Tongue (tissue), 2 donors: ENCODE results near the gene TRNAU1AP. TPM values are rescaled to one million over a fixed set of nuclear protein-coding genes. Genes with fewer than 3 reads are reported as not detected.
A peak's percentile ranks its signal among the peaks of the same experiment; 100 is the strongest.
"Not testable (repeated sequence)": the region's sequence is repeated elsewhere in the genome, so short reads cannot be mapped to it uniquely, and the experiment has no call there.

ENCODE experiments used
- DNase-seq: peaks from one replicate; pipeline ENCODE4 v3.0.0-alpha.2; 2015
- total RNA-seq: library from RNA; depleted of rRNA; stranded (reverse); fragments of >200 nt; gene quantifications from one replicate; pipeline ENCODE4 v1.2.3, GENCODE V29; 2014

TRNAU1AP gene
- total RNA-seq: 21.7 TPM

DNA sequence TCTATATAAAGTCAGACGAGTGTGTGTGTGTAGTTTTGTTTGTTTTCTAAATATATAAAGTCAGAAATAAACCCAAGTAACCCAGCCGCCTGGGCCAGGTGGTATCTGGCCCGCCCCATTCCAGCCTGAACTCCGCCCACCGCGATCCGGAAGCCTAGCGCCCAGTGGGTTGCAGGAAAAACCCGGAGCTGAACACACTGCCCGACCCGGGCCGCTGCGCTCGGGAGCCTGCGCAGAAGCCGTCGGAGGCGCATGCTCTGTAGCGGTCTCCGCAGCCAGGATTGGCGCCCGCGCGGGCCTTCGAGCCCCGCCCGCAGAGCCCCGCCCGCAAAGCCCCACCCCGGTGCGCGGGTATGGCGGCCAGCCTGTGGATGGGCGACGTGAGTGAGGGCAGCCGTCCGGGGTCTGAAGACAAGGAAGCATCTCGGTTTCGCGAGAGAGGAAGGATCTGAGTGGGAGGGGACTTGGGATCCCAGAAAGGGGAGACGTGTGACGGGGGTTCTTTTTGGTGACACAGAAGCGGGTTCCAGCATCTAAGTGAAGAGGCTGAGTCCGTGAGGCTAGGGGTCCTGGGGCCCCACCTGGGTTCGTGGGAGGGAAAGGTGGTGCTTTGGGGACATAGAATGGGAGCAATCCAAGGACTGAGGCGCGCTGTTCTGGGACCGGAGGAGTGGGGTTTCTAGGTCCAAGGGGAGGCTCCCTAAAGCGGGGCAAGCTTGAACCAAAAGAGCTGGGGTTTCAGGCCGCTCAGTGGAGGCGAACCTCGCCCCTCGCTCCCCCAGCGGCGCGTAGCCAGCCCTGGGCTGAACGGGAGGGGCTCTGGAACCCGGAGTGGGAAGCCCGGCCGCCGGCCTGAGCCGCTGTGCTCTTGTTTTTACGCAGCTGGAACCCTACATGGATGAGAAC, at the start of gene TRNAU1AP:
Gene TRNAU1AP (plus strand): TSS at position 328 of the 906 bp plus-strand sequence. CDS start 26 bp downstream, at position 354.
- DNase-seq: peak; percentile 99

DNA sequence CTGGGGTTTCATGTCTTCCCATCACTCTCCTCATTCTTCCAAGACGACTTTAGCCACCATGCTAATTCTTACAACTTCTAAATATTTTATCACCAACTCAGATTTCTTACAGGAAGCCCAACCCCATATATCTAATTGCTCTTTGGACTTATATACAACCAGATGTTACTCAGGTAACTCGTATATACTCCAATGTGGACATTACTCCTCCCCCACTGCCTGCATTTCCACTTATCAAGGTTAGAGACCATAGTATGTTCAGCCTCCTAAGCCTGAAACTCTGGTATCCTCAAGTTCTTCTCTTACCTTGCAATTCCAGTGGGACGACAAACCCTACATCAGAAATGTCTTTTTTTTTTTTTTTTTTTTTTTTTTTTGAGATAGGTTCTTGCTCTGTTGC, 49.8 kb upstream of the TRNAU1AP start:
- no peak for DNase-seq

DNA sequence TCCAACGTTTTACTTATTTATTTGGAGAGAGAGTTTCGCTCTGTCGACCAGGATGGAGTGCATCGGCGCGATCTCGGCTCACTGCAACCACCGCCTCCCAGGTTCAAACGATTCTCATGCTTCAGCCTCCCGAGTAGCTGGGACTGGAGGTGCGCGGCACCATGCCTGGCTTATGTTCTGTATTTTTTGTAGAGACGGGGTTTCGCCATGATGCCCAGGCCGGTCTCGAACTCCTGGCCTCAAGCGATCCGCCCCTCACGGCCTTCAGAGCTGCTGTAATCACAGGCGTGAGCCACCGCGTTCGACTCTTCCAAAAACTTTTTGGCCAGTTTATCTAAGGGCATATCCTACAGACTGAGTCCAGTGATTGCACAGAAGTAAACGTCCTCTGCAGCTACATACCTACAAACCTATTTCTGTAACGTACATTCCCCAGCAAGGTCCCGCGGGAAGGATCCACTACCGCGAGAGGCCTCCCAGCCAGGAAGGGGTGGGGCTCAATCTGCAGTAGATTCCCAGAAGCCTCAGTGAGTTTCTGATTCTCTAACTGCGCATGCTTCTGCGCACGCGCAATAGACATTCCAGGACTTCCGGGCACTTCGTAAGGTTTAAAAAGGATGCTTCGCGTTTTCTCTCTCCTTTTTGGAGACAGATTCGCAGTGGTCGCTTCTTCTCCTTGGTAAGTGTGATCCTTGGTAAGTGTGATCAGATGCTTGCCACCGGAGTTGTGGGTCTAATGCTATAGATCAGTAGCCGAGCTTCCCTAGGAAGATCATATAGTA, 47.3 kb upstream of the TRNAU1AP start, which contains the start of gene RCC1:
Gene RCC1 (plus strand): TSS at position 638 of the 782 bp plus-strand sequence. CDS start 23,824 bp downstream, outside the sequence.
- peak; percentile 100 for DNase-seq

DNA sequence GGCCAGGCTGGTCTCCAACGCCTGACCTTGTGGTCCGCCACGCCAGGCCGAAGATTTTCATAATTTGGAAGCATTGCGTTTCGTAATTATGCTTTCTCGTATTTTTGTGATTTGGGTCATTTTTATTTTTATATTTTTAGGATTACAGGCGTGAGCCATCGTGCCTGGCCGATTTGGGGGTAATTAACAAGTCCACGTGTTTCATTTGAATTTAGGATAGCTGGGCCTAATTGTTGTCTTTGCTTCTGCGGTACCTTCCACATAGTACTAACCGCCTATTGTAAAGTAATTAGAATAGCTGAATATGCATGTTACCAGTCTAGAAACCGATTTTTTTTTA, 46.0 kb upstream of the TRNAU1AP start:
- no peak for DNase-seq

GRCh38 chr1:28507247-28507645, 45.6 kb upstream of the TRNAU1AP start:
- DNase-seq: no peak

GRCh38 chr1:28507646-28508434, 45.0 kb upstream of the TRNAU1AP start:
- DNase-seq: no peak

DNA sequence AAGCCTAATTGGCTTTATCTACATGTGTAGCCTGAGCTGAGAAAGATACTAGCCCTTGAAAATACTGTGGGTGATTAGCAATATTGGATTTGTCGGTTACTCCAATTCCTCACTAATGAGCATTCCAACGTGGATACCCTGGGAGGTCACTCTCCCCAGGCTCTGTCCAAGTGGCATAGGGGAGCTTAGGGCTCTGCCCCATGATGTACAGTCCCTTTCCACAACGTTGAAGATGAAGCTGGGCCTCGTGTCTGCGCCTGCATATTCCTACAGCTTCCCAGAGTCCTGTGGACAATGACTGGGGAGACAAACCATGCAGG, 44.5 kb upstream of the TRNAU1AP start:
- DNase-seq: no peak

DNA sequence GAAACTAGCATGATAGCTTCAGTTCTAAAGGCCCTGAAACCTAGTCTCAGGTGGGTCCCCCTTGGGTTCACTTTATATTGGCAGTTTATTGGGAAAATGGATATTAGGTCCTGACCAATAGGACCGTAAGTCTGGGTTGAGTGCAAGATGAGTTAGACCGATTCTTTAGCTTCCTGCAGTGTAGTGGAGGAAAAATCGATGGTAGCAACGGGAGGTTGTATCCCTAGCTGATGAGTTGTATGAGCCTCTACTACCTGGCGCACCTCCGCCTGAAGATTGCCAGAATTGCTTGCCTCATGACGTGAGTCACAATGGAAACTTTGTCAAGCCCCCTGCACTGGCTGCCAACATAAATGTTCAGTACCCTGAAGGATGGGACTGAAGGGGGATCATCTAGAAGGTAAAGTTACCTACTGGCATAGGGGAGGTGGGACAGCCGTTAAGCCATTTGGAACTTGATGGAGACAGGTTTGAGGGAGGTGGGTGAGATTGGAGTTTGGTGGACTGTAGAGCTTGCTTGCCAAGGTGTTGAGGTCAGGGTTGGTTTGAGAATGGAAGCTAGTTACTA, 43.1 kb upstream of the TRNAU1AP start:
- DNase-seq: no peak

- no peak for DNase-seq
Measured at GRCh38 chr1:28510273-28510969, 42.5 kb upstream of the TRNAU1AP start.

- no peak for DNase-seq
Measured at GRCh38 chr1:28510970-28511440, 41.9 kb upstream of the TRNAU1AP start.

GRCh38 chr1:28512058-28512611, 40.8 kb upstream of the TRNAU1AP start:
- DNase-seq: no peak

- not testable (repeated sequence) for DNase-seq
Measured at GRCh38 chr1:28514445-28514933, 38.4 kb upstream of the TRNAU1AP start.

DNA sequence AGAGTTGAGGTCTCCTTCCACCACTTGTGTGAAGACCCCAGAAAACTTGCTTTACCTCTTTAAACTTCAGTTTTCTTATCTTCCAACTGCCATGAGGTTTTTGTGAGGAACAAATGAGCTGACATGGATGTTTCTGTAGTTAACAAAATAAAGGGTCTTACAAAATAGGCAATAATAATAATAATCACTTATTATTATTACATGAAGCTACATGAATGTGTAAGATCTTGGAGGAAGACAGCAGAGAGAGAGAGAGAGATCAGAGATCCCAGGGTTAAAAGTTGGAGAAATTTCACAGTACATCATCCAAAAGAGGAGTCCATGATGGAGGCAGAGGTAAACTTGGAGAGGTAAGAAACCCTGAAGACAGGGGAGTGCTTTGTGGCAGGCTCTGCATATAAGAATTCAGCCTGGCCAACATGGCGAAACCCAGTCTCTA, 36.3 kb upstream of the TRNAU1AP start:
- no peak for DNase-seq

GRCh38 chr1:28517649-28517999, 35.3 kb upstream of the TRNAU1AP start:
- no peak for DNase-seq

GRCh38 chr1:28518000-28518744, 34.7 kb upstream of the TRNAU1AP start:
- DNase-seq: peak; percentile 95

DNA sequence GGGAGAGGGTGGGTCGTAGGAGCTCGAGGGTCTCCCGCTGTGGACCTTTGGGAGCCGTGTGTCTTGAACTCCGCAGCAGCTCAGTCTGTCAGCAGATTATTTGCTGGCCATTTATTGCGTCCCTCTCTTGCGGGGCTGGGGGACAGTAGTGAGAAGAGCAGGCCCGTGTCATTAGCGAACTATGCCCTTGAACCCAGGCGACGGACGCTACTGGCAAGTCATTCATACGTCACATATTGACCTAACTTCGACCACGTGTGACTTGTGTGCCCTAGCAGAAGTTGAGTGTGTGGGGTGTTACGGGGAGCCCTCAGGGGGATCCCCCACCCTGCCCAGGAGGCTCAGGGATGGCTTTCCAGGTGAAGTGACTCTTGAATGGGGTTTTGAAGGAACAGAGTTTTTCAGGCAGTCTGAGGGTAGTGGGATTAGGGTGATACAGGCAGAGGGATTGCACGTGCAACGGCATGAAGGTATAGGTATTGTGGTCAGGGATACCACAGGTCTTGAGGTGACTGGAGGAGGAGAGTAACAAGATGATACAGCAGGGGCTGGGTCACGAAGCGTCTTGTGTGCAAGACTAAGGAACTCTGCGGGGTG, 34.0 kb upstream of the TRNAU1AP start:
- DNase-seq: peak; percentile 13

GRCh38 chr1:28519946-28520725, 32.7 kb upstream of the TRNAU1AP start:
- DNase-seq: no peak

DNA sequence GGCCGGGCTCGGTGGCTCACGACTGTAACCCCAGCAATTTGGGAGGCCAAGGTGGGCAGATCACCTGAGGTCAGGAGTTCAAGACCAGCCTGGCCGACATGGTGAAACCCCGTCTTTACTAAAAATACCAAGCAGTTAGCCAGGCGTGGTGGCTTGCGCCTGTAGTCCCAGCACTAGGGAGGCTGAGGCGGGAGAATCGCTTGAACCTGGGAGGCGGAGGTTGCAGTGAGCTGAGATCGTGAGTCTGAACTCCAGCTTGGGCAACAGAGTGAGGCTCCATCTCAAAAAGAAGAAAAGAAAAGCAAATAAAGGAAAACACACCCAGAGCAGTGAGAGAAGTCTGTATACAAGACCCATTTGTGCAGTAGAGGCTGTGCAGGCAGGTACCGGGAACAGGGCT, 32.1 kb upstream of the TRNAU1AP start:
- DNase-seq: not testable (repeated sequence)
